Stimulated activated CD4-positive, alpha-beta T cell treated with anti-CD3 and anti-CD28 coated beads, Interleukin-12 subunit alpha, Interleukin-12 subunit beta, amount 100 ng/mL, for 24 hours (primary cell): ENCODE measurements around the gene SPRR1A.

ENCODE experiments used
- DNase-seq, 2 experiments: peaks; one replicate each; pipeline ENCODE4 v3.0.0-alpha.2; 2020; ENCODE audit warnings: low read depth in 2 of 2

Gene SPRR1A

GRCh38 chr1:153028766-153029165 is 44.9 kb downstream of the SPRR1A start:
- DNase-seq = no peak

- DNase-seq = no peak
Measured at GRCh38 chr1:153030895-153031294, 47.0 kb downstream of the SPRR1A start, which contains the start of gene SPRR1B. Gene SPRR1B (plus strand): TSS chr1:153031203. CDS start chr1:153032346, 1,143 bp downstream.

DNA sequence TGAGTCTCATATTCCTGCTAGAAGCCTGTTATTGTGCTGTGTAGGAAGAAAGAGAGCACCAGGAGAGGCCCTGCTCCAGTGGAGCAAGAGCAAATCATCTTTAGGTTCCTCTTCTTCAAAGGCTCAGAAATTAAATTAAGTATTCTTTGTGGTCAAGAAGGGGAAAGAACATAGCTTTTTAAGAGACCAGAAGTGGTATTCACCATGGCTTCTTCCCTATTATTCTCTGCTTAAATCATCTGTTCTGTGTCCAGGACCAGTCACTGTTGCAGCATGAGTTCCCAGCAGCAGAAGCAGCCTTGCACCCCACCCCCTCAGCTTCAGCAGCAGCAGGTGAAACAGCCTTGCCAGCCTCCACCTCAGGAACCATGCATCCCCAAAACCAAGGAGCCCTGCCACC is 48.2 kb downstream of the SPRR1A start:
- no peak for DNase-seq

GRCh38 chr1:153032677-153033308 is 48.9 kb downstream of the SPRR1A start:
- DNase-seq = no peak

- DNase-seq = no peak
Measured at GRCh38 chr1:153035211-153035610, 51.3 kb downstream of the SPRR1A start.
